Measurements from ENCODE around the gene NR1I2.

Gene NR1I2

GRCh38 chr3:119861681-119862080, 79.8 kb downstream of the NR1I2 start:
- Mint-ChIP-seq H3K36me3 (ENCODE audit: low read depth) (peaks cover 53% of the 10 kb centered on the region), H3K27ac (no peak overlapping the region), H3K27me3 (ENCODE audit: low read depth) (no peaks in the 10 kb centered on the region), H3K4me3 (no peak overlapping the region), H3K9me3 (peaks cover 19% of the 10 kb centered on the region), H3K4me1 (ENCODE audit: low read depth) (peaks cover 1% of the 10 kb centered on the region)
- no peak for DNase-seq (ENCODE audit: low spot score)

DNA sequence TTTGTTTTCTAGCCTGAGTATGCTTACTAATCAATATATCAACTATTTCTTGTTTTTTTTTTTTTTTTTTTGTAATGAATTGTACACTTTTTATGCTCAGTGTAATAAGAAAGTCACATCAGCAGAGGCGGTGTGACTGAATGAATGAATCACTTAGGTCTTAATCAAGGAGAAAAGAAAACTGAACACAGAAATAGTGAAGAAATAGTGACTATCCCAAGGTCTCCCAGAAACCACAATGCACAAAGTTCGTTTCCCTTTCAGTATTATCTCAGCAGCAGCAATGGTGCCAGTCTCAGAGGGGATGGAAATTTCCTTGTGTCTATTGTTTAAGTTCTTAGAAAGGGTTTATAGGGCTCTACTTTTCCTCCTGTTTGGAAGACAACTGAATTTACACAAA, 80.7 kb downstream of the NR1I2 start:
- Mint-ChIP-seq H3K4me3 (no peak overlapping the region), H3K27ac (no peak overlapping the region), H3K36me3 (ENCODE audit: low read depth) (peaks cover 46% of the 10 kb centered on the region), H3K9me3 (peaks cover 13% of the 10 kb centered on the region), H3K27me3 (ENCODE audit: low read depth) (no peaks in the 10 kb centered on the region), H3K4me1 (ENCODE audit: low read depth) (no peaks in the 10 kb centered on the region)
- DNase-seq (ENCODE audit: low spot score) = no peak

DNA sequence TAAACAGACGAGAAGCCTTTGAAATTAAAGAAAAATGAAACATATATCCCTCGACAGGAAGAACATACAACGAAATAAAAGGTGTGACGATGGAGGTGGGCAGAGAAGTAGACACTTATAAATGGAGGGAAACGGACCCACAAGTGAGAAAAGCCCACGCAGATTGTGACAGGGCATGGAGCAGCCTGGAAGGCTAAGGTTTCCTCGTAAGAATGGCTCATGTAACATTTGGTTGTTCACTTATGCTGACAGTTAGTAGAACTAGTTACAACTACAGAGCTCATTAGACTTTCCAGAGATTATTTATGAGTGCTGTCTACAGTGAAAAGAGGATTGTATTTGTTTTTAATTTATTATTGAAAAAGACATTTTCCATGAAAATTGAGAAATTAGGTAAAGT, 82.6 kb downstream of the NR1I2 start:
- Mint-ChIP-seq H3K27me3 (ENCODE audit: low read depth) (no peaks in the 10 kb centered on the region), H3K9me3 (no peaks in the 10 kb centered on the region), H3K4me3 (no peak overlapping the region), H3K36me3 (ENCODE audit: low read depth) (peaks cover 37% of the 10 kb centered on the region), H3K4me1 (ENCODE audit: low read depth) (peaks cover 3% of the 10 kb centered on the region), H3K27ac (no peak overlapping the region)
- DNase-seq (ENCODE audit: low spot score) = no peak

Data from T-helper 2 cell treated with Interferon-gamma antibody and Interleukin-4, amounts not matched to agents 5 μg/mL and 100 μg/mL, for 36 hours (primary cell).